Measurements from ENCODE around the gene CTNNA3. TPM values are rescaled to one million over a fixed set of nuclear protein-coding genes. Genes with fewer than 3 reads are reported as not detected.

CTNNA3 gene
- total RNA-seq, 4 donors from 2014 or later: 1.5 to 9.8 (median 4.3) TPM

- no peak for TF ChIP-seq CTCF (IDR thresholded peaks at IDR 0.05)
- TF ChIP-seq POLR2A (IDR thresholded peaks at IDR 0.05): no peak
Measured at GRCh38 chr10:66204838-66205237, 1491.2 kb downstream of the CTNNA3 start.

GRCh38 chr10:66202101-66202500 is 1493.9 kb downstream of the CTNNA3 start:
- Histone ChIP-seq H3K36me3 (no peaks in the 10 kb centered on the region), H3K27ac (no peak overlapping the region), H3K9me3 (no peaks in the 10 kb centered on the region), H3K27me3 (no peaks in the 10 kb centered on the region), H3K4me1 (no peaks in the 10 kb centered on the region), H3K4me3 (no peak overlapping the region)
- no peak for TF ChIP-seq CTCF (IDR thresholded peaks at IDR 0.05)
- no peak for TF ChIP-seq POLR2A (IDR thresholded peaks at IDR 0.05)
- no peak for DNase-seq
- intact Hi-C loops (cut with DNase I; ENCODE audit: low total_unique reads): no loop called here

More at GRCh38 chr10:66204838-66205237, 1491.2 kb downstream of the CTNNA3 start:
- DNase-seq: no peak
- no peaks in the 10 kb centered on the region for H3K27me3 ChIP-seq
- no peaks in the 10 kb centered on the region for H3K9me3 ChIP-seq
- no peak overlapping the region for H3K4me3 ChIP-seq
- no peak overlapping the region for H3K27ac ChIP-seq
- H3K36me3 ChIP-seq: no peaks in the 10 kb centered on the region
- H3K4me1 ChIP-seq: no peaks in the 10 kb centered on the region
- intact Hi-C loops (cut with DNase I; ENCODE audit: low total_unique reads): no loop called here

DNA sequence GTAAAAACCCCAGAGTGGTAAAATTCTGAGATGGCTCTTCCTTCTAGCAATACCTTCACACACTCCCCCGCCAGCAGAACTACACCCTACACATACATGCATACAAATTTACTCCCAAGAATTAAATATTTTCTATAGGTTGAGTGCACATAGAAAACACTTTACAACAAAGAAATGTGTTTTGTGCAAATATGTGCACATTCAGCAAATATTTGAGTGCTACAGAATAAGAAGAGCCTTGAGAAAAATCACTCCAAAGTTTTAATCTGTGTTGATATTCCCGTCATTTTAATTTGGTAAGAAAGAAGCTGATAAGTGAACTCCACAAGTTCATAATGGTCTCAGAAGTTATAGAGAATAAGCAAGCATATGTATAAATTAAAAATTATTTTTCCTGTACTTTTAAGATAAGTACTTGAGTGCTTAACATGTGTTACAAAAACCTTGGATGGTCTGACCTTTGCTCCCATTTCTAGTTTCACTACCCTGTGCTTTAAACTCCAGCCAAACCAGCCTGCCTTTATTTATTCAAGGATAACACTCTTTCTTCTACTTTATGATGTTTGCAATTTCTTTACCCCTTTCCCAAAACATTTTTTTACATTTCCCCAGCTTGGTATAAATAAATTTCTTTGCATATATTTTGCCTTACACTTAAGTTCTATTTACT is 1503.7 kb downstream of the CTNNA3 start:
- H3K36me3 ChIP-seq: no peaks in the 10 kb centered on the region
- TF ChIP-seq POLR2A (IDR thresholded peaks at IDR 0.05) (no peak), CTCF (IDR thresholded peaks at IDR 0.05) (no peak)
- no peak for DNase-seq
- no peak overlapping the region for H3K4me3 ChIP-seq
- intact Hi-C loops (cut with DNase I; ENCODE audit: low total_unique reads): no loop called here
- H3K9me3 ChIP-seq: no peaks in the 10 kb centered on the region
- H3K27ac ChIP-seq: no peak overlapping the region
- H3K4me1 ChIP-seq: no peaks in the 10 kb centered on the region
- H3K27me3 ChIP-seq: no peaks in the 10 kb centered on the region

GRCh38 chr10:66190413-66190812 is 1505.6 kb downstream of the CTNNA3 start:
- intact Hi-C loops (cut with DNase I; ENCODE audit: low total_unique reads): no loop called here
- no peak for TF ChIP-seq CTCF (IDR thresholded peaks at IDR 0.05)
- TF ChIP-seq POLR2A (IDR thresholded peaks at IDR 0.05): no peak
- H3K27ac ChIP-seq: no peak overlapping the region
- DNase-seq: no peak
- no peak overlapping the region for H3K4me3 ChIP-seq
- no peaks in the 10 kb centered on the region for H3K36me3 ChIP-seq
- H3K9me3 ChIP-seq: no peaks in the 10 kb centered on the region
- no peaks in the 10 kb centered on the region for H3K4me1 ChIP-seq
- no peaks in the 10 kb centered on the region for H3K27me3 ChIP-seq

- H3K9me3 ChIP-seq: no peaks in the 10 kb centered on the region
- intact Hi-C loops (cut with DNase I; ENCODE audit: low total_unique reads): no loop called here
- DNase-seq: no peak
- no peaks in the 10 kb centered on the region for H3K36me3 ChIP-seq
- H3K27ac ChIP-seq: no peak overlapping the region
- H3K4me1 ChIP-seq: no peaks in the 10 kb centered on the region
- H3K4me3 ChIP-seq: no peak overlapping the region
- no peaks in the 10 kb centered on the region for H3K27me3 ChIP-seq
- TF ChIP-seq CTCF (IDR thresholded peaks at IDR 0.05) (no peak), POLR2A (IDR thresholded peaks at IDR 0.05) (no peak)
Measured at GRCh38 chr10:66189271-66189670, 1506.7 kb downstream of the CTNNA3 start.

All from uterus (tissue), 4 donors.